ENCODE results near the gene SLX4IP. TPM values are rescaled to one million over a fixed set of nuclear protein-coding genes. Genes with fewer than 3 reads are reported as not detected.

Gene SLX4IP
- total RNA-seq, 4 donors from 2014 or later: 6.3 to 8.3 (median 7.4) TPM

DNA sequence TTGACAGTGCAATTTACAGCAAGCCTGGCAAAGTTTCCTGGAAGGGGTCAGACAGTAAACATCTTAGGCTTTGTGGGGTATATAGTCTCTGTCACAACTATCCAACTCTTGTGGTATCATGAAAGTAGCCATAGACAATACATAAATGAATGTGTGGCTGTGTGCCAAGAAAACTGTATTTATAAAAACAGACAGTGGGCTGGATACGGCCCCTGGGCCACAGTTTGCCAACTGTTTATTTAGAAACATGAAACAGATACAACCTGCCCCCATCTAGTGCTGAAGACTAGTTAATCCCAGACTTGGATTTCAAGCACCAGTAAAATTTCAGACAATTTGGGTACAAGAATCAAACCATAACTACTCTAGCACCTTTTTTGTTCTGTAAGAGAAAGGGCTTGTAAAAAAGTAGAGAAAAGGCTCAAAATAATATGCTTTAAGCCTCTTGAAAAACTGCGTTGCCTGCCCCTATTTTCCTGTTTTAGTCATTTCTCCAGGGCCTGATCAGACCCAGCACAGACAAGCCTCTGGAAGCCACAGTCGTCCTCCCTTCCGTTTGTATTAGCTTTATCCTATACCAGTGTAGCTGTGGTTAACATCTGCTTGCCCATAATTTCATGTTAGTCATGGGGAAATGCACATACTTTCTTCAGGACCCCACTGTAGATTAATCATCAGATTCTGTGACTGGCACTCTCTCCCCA, 207.9 kb downstream of the SLX4IP start:
- Histone ChIP-seq H3K9me3 (no peaks in the 10 kb centered on the region), H3K27ac (peak overlapping the region in 2 of 3 donors; percentile 19 to 55), H3K27me3 (no peaks in the 10 kb centered on the region), H3K4me3 (replicated peaks in 1 of 3) (no peak overlapping the region), H3K36me3 (peaks cover 88% of the 10 kb centered on the region in 2 donors), H3K4me1 (peaks cover 5 to 20% of the 10 kb centered on the region in 2 donors)
- TF ChIP-seq CTCF (IDR thresholded peaks at IDR 0.05) (no peak), POLR2A (IDR thresholded peaks at IDR 0.05) (no peak)
- 52 to 64% methylated on average over 4 of the region's 4 CpGs for WGBS, 2 donors
- intact Hi-C loops (cut with DNase I): no loop called here
- no peak for DNase-seq

DNA sequence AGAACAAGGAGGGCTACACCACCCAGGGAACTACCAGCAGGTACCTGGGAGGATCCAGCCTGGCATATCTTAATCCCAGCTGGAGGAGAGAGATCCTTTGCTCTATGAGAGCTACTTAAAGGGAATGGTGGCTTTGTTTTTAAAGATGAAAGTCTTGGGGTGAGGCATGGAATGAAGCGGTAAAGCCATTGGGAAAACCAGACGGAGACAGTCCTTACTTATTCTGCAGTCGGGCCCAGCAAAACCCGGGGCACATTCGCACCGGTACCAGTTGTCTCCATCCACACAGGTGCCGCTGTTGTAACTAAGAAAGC, 208.4 kb downstream of the SLX4IP start:
- Histone ChIP-seq H3K27ac (peak overlapping the region in 2 of 3 donors; percentile 19 to 58), H3K27me3 (no peaks in the 10 kb centered on the region), H3K4me3 (replicated peaks in 1 of 3) (no peak overlapping the region), H3K4me1 (peaks cover 4 to 20% of the 10 kb centered on the region in 2 donors), H3K36me3 (peaks cover 93 to 94% of the 10 kb centered on the region in 2 donors), H3K9me3 (no peaks in the 10 kb centered on the region)
- no peak for DNase-seq
- intact Hi-C loops (cut with DNase I): no loop called here
- no peak for TF ChIP-seq CTCF (IDR thresholded peaks at IDR 0.05)
- TF ChIP-seq POLR2A (IDR thresholded peaks at IDR 0.05): no peak
- WGBS, 2 donors: 96 to 98% methylated on average over 7 of the region's 7 CpGs

DNA sequence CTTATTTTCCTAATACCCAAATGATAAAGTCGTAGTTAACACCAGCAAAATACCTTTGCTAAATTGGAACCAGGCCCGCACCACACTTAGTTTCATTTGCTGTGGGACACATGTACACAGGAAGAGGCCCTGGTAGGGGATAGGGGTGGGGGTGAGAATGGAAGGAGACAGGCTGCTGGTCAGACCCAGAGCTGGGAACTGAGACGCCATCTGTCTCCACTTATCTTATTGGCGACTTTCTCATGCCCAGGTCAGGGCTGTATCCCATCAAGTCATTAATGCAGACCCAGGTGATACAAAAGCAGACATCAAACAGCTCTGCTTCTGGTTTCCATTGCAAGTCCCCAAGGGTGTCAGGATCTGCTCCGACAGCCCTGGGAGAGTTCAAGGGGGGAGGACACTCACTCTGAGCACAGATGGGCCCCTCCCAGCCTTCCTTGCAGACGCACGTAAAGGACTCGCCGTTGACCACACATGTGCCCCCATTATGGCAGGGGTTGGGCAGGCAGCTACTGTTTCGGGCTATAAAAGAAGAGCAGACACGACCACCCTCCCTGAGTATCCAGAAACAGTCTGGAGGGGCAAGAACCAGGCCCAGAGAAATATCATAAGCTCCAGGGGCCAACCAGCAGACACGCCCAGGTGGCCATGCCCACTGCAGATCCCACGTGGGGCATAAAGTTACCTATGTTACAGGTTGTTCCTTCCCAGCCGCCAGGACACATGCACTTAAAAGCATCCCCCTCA, 209.5 kb downstream of the SLX4IP start:
- no peak for DNase-seq
- Histone ChIP-seq H3K36me3 (peaks cover 94 to 96% of the 10 kb centered on the region in 2 donors), H3K27ac (peak overlapping the region in 2 of 3 donors; percentile 14 to 58), H3K9me3 (no peaks in the 10 kb centered on the region), H3K4me1 (peaks cover 4 to 20% of the 10 kb centered on the region in 2 donors), H3K27me3 (no peaks in the 10 kb centered on the region), H3K4me3 (replicated peaks in 1 of 3) (no peak overlapping the region)
- intact Hi-C loops (cut with DNase I): no loop called here
- no peak for TF ChIP-seq POLR2A (IDR thresholded peaks at IDR 0.05)
- TF ChIP-seq CTCF (IDR thresholded peaks at IDR 0.05): no peak
- WGBS, 2 donors: 81 to 88% methylated on average over 11 to 13 of the region's 14 CpGs

DNA sequence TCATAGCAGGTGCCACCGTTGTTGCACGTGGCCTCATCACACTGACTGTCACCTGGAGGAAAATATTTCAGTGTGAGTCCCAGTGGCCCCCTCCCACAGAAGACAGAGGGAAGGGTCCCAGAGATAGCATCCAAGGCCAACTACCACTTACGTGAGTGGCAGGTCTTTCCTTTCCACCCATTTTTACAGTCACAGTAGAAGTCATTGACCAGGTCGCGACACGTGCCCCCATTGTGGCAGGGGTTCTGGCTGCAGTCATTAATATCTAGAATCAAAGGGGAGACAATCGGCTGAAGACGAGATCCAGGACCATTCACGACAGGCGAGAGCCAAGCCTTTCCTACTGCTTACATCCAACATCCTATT, 210.1 kb downstream of the SLX4IP start:
- Histone ChIP-seq H3K9me3 (no peaks in the 10 kb centered on the region), H3K27me3 (no peaks in the 10 kb centered on the region), H3K36me3 (peaks cover 92 to 94% of the 10 kb centered on the region in 2 donors), H3K27ac (no peak overlapping the region), H3K4me3 (replicated peaks in 1 of 3) (no peak overlapping the region), H3K4me1 (peaks cover 4 to 22% of the 10 kb centered on the region in 2 donors)
- no peak for DNase-seq
- no peak for TF ChIP-seq CTCF (IDR thresholded peaks at IDR 0.05)
- TF ChIP-seq POLR2A (IDR thresholded peaks at IDR 0.05): no peak
- intact Hi-C loops (cut with DNase I): no loop called here
- 88 to 94% methylated on average over 10 of the region's 10 CpGs for WGBS, 2 donors

DNA sequence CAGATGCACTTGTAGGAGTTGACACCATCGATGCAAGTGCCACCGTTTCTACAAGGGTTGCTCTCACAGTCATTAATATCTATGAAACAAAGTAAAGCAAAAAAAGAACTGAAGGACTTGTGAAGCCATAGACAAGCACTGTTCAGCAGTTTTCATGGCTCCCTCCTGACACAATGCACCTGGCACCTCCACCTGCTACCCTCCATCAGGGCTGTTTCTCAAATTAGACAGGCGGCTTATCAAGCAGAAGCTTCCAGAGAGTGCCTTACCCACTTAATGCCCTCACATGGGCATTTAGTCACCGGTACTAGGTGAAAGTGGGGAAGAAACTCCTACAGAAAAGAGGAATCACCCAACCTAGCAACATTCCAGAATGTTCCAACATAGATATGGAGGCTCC, 210.9 kb downstream of the SLX4IP start:
- H3K4me1 ChIP-seq: peaks cover 4 to 30% of the 10 kb centered on the region in 2 donors
- intact Hi-C loops (cut with DNase I): no loop called here
- H3K27ac ChIP-seq: peak overlapping the region in 1 of 3 donors; percentile 21
- no peak for TF ChIP-seq POLR2A (IDR thresholded peaks at IDR 0.05)
- TF ChIP-seq CTCF (IDR thresholded peaks at IDR 0.05): no peak
- no peak overlapping the region for H3K4me3 ChIP-seq (replicated peaks in 1 of 3)
- H3K27me3 ChIP-seq: no peaks in the 10 kb centered on the region
- DNase-seq: no peak
- H3K36me3 ChIP-seq: peaks cover 84 to 94% of the 10 kb centered on the region in 2 donors
- no peaks in the 10 kb centered on the region for H3K9me3 ChIP-seq
- WGBS, 2 donors: 83 to 93% methylated on average over 4 of the region's 4 CpGs
